ENCODE measurements around the gene PANK4. TPM values are rescaled to one million over a fixed set of nuclear protein-coding genes. Genes with fewer than 3 reads are reported as not detected.

PANK4 gene
- total and polyA plus RNA-seq, 12 donors: 26.1 to 56.4 (median 34.5) TPM

- no peak overlapping the region for H3K27ac ChIP-seq
- intact Hi-C loops (cut with DNase I): no loop called here
- peaks cover 0 to 17% (median 5%) of the 10 kb centered on the region in 7 donors for H3K27me3 ChIP-seq
- ATAC-seq (no peak), DNase-seq (no peak)
- TF ChIP-seq CTCF (IDR thresholded peaks at IDR 0.05): no peak
- H3K4me3 ChIP-seq: no peak overlapping the region
- no peaks in the 10 kb centered on the region for H3K36me3 ChIP-seq
- 76 to 77% methylated on average over 18 to 20 of the region's 20 CpGs for WGBS, 2 donors
- no peaks in the 10 kb centered on the region for H3K9me3 ChIP-seq
- H3K4me1 ChIP-seq: peaks cover 0 to 10% (median 0%) of the 10 kb centered on the region in 9 donors
Measured at GRCh38 chr1:2479186-2479585, 47.2 kb downstream of the PANK4 start.

GRCh38 chr1:2477791-2478499 lies 48.5 kb downstream of the PANK4 start:
- 66 to 67% methylated on average over 35 of the region's 35 CpGs for WGBS, 2 donors
- H3K27ac ChIP-seq: no peak overlapping the region
- DNase-seq: no peak
- peaks cover 0 to 10% (median 0%) of the 10 kb centered on the region in 9 donors for H3K4me1 ChIP-seq
- H3K4me3 ChIP-seq: no peak overlapping the region
- H3K27me3 ChIP-seq: peaks cover 0 to 30% (median 5%) of the 10 kb centered on the region in 7 donors
- no peak for ATAC-seq
- intact Hi-C loops (cut with DNase I): no loop called here
- no peaks in the 10 kb centered on the region for H3K36me3 ChIP-seq
- H3K9me3 ChIP-seq: no peaks in the 10 kb centered on the region
- TF ChIP-seq CTCF (IDR thresholded peaks at IDR 0.05): no peak

GRCh38 chr1:2477309-2477708 lies 49.1 kb downstream of the PANK4 start:
- Histone ChIP-seq H3K4me1 (peaks cover 0 to 10% (median 0%) of the 10 kb centered on the region in 9 donors), H3K36me3 (no peaks in the 10 kb centered on the region), H3K4me3 (no peak overlapping the region), H3K27me3 (peaks cover 0 to 36% (median 10%) of the 10 kb centered on the region in 7 donors), H3K9me3 (no peaks in the 10 kb centered on the region), H3K27ac (no peak overlapping the region)
- ATAC-seq (no peak), DNase-seq (no peak)
- TF ChIP-seq CTCF (IDR thresholded peaks at IDR 0.05): no peak
- whole genome bisulfite sequencing, 2 donors: 61% methylated on average over 12 of the region's 12 CpGs
- intact Hi-C loops (cut with DNase I): no loop called here

GRCh38 chr1:2476061-2476999 lies 50.1 kb downstream of the PANK4 start, which contains the start of gene PLCH2:
TSS of gene PLCH2 (plus strand) at chr1:2476289. CDS start at chr1:2476589, 300 bp downstream.
- WGBS, 2 donors: 71 to 79% methylated on average over 33 to 34 of the region's 34 CpGs

More at GRCh38 chr1:2476061-2476999, 50.1 kb downstream of the PANK4 start, which contains the start of gene PLCH2:
- Histone ChIP-seq H3K36me3 (no peaks in the 10 kb centered on the region), H3K27me3 (peaks cover 0 to 44% (median 19%) of the 10 kb centered on the region in 7 donors), H3K4me3 (no peak within 1 kb of the TSS), H3K9me3 (no peaks in the 10 kb centered on the region), H3K27ac (no peak within 1 kb of the TSS), H3K4me1 (peaks cover 0 to 10% (median 0%) of the 10 kb centered on the region in 9 donors)
- TF ChIP-seq CTCF (IDR thresholded peaks at IDR 0.05): no peak
- intact Hi-C loops (cut with DNase I): no loop called here
- no peak for ATAC-seq
- DNase-seq: no peak

All from heart right ventricle (tissue), 16 donors.